GM18505 (cell line): Measurements from ENCODE around the gene TTLL4.

Experiments
- ATAC-seq: cut with Tn5 transposase; IDR thresholded peaks from one replicate; pipeline ENCODE4 v1.9.1; 2021; ENCODE audit not compliant: unreplicated experiment
- POLR2A ChIP-seq: IDR thresholded peaks from 4 replicates; pipeline ENCODE4 v1.6.1; 2011; ENCODE audit warnings: borderline replicate concordance; ENCODE audit not compliant: insufficient read depth, insufficient read length; ENCODE audit errors: extremely low read depth

TTLL4 gene

DNA sequence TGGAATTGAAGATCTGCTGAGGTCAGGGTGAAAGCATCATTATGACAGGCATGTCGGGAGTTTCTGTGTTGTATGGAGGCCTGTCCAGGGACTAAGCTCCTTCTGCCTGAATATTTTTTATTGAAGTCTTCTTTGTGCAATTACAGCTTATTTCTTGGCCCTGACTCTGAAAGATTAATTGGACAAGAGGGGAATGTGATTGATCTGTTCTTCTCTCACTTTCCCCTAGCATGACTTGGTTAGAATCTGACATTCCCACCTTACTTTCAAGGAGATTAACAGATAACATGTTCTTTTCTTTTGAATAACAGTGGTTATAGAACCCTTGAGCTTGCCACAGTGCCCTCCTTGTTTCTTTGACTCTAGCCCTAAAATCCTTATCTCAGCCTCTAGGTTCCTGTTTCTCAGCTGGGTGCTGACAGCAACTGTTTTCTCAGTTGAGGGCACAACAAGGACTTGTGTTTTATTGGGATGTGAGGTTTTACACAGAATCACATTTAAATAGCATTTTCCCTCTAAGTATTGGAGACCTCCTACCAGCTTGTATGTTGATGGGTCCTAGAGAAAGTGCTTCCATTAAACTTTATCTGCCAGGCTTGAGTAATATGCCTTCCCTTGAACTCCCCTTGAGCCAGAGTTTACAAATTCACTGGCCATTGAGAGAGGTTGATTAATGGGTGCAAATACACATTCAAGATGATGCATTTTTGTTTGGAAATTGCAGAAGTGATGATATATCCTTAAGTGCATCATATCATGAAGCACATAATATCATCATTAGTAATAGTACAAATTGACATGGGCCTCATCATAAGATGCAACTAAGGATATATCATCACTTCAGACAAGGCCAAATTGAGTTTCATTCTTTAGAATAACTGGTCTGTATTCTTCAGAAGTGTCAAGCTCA is 12.5 kb downstream of the TTLL4 start:
- no peak for ATAC-seq
- no peak for TF ChIP-seq POLR2A

DNA sequence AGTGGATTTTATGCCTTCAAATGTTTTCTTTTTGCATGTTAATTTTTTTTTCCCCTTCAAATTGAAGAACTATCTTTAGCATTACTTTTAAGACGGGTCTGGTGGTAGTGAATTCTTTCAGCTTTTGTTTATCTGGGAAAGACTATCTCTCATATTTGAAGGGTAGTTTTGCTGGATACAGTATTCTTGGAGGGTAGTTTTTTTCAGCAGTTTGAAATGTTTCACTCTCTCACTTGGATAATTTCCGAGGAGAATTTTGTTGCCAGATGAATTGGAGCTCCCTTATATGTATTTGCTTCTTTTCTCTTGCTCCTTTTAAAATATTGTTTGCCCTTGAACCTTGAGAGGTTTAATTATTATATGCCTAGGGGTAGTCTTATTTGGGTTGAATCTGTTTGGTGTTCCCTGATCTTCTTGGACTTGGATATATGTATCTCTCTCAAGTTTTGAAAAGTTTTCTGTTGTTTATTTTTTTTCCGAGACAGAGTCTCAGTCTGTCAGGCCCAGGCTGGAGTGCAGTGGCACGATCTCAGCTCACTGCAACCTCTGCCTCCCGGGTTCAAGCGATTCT is 15.5 kb downstream of the TTLL4 start:
- no peak for ATAC-seq
- TF ChIP-seq POLR2A = no peak

DNA sequence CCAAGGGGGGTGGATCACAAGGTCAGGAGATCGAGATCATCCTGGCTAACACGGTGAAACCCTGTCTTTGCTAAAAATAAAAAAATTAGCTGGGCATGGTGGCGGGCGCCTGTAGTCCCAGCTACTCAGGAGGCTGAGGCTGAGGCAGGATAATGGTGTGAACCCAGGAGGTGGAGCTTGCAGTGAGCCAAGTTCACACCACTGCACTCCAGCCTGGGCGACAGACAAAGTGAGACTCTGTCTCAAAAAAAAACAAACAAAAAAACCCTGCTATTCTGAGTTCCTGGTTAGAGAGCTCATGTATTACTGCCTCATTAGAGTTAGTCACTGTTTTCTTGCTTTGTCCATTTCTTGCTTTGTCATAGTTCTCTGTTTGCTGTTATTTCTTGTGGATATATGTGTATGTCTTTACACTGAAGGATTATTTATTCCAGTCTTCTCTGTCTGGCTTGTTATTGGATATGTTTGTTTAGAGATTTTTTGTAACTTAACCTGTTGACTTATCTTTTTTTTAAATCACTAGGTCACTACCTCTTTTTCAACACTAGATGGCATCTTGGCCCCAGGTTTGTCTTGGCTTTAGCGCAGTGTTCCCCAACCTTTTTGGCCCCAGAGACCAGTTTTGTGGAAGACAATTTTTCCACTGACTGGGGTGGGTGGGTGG is 17.0 kb downstream of the TTLL4 start:
- TF ChIP-seq POLR2A = no peak
- no peak for ATAC-seq

DNA sequence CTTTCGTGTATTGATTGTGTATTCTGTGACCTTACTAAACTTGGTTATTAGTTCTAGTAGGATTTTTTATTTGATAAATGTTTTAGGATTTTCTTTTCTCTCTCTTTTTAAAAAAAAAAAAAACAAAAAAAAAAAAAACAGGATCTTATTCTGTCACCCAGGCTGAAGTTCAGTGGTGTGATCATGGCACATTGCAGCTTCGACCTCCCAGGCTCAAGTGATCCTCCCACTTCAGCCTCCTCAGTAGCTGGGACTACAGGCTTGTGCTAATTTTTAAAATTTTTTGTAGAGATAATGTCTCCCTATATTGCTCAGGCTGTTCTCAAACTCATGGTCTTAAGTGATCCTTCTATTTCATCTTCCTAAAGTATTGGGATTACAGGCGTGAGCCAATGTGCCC is 19.0 kb downstream of the TTLL4 start:
- no peak for ATAC-seq

DNA sequence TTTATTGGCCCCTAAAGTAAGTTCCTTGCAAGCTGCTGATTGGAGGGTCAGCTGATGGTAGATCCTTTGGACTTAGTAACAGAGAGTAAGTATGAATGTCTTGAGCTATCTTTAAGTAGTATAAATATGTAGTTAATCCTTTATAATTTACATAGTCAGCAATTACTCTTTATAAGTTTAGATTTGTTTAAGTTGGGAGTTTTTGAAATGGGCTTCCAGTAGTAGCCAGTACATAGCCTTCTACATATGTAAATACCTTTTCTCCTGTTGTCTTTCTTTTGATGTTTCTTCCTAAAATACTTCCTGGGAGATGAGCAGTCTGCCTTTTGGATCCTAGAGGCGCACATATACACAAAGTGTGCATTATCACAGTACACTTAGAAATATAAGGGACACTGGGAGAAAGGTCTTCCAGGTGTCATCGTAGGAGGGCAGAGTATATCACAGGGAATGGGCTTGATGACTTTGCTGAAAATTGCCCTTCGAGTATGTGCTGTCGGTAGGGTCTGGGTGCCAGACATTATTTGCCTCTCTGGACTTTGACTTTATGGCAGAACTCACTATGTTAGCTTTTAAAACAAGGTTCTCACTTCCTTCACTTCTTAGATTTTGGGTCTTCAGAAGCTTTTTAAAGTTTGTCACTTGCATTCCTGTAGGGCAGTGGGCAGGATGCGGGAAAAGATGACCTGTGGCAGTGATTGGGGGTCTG is 21.6 kb downstream of the TTLL4 start:
- no peak for ATAC-seq
- TF ChIP-seq POLR2A = no peak

More for the DNA sequence above, 19.0 kb downstream of the TTLL4 start:
- no peak for TF ChIP-seq POLR2A

DNA sequence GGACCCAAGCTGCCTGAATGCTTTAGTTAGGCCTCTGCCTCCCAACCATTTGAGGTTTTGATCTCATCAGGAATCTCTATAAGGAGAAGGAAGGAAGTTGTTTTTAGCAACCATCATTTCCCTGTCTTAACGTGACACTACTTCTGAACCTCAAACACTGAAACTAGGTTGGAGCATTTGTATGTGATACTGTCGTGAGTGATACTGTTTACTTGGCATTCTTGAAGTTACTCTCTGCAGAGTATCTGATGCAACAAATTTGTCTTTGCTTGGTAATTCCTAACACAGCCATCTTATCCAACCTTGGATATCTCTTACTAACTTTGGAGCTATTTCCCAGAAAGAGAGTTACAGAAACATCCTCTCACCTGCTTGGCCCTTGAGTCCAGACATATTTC is 22.1 kb downstream of the TTLL4 start:
- TF ChIP-seq POLR2A = no peak
- no peak for ATAC-seq

DNA sequence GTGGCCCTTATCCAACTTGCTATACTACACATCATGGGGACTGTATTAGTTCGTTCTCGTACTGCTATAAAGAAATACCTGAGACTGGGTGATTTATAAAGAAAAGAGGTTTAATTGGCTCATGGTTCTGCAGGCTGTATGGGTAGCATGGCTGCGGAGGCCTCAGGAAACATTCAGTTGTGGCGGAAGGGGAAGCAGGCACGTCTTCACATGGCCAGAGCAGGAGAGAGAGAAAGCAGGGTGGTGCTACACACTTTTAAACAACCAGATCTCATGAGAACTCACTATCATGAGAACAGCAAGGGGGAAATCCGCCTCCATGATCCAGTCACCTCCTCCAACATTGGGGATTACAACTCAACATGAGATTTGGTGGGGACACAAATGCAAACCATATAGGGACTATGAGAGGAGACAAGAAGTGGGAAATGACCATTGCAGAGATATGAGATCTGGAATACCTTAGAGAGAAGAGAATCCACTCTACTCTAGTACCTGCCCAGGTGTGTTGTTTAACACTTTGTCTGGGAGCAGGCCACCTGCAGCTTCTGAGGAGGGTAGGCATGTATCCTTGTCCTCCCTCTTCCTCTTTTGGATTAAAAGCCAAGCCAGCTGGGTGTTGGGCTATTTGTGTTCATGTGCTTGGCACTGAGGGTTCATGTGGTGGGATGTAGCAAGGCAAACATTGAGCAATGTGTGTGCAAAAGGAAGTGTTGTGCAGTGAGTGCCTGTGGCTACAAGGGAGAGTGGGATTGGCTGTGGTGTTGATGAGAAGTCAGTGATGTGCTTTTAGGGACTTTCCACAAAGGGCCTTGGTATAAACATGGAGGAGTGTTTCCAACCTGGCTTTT is 22.8 kb downstream of the TTLL4 start:
- no peak for TF ChIP-seq POLR2A
- no peak for ATAC-seq

DNA sequence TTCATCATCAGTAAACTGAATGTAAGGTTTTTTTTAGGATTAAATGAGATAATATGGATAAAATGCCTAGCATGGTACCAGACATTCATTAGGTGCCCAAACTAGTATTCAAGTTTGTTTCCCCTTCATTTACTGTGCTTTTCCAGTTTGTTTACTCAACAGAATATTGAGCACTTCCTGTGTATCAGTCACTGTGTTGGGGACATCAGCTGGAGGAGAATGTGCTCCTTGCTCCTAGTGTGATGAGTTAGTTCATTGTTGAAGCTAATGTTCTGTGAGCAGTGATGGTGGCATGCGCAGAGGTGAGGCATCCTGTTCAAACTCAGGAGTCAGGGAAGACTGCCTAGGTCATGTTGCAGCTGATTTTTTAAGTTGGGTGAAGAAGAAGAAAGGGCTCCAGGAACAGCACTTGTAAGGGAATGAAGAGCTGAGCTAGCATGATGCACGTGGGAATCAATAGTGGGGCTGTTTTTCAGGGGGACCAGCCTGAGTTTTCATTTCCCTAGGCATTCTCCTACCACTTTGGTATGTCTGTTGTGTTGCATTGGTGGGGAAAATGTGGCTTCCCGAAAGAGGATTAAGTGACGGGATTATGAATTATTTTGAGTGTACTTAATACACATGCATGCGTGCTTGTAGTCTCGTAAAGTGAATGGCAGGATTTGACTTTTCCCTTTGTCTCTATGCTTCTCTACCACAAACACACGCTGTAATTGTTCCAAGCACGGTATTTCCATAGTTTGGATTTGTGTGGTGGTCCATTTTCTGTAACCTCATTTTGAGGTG is 23.7 kb downstream of the TTLL4 start:
- no peak for TF ChIP-seq POLR2A
- no peak for ATAC-seq

DNA sequence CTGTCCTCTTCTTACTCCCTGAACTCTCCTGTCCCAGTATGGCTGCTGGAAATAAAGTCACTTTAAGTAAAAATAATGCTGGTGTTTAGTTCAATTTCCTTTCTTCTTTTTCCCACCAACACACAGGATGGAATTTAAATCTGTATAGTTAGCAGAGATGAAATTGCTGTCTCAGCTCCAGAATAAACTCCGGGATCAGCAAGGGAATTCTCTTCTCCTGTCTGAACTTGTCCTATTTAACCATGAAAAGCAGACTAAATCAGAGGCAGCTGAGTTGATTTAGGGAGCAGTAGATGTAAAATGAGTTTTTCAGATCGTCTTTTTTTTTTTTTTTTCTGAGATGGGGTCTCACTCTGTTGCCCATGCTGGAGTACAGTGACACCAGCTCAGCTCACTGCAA is 25.9 kb downstream of the TTLL4 start:
- TF ChIP-seq POLR2A = no peak
- no peak for ATAC-seq

DNA sequence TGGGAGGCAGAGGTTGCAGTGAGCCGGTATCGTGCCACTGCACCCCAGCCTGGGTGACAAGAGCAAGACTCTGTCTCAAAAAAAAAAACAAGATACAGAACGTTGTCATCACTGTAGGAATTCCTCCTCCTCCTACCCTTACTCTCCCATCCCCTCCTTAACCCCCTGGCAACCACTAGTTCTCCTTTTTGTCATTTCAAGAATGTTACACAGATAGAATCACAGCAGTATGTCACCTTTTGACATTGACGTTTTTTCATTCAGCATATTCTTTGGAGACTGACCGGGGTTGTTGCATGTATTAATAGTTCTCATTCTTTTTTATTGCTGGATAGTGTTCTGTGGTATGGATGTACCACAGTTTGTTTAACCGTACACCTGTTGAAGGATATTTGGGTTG is 32.4 kb downstream of the TTLL4 start:
- TF ChIP-seq POLR2A = no peak
- no peak for ATAC-seq

DNA sequence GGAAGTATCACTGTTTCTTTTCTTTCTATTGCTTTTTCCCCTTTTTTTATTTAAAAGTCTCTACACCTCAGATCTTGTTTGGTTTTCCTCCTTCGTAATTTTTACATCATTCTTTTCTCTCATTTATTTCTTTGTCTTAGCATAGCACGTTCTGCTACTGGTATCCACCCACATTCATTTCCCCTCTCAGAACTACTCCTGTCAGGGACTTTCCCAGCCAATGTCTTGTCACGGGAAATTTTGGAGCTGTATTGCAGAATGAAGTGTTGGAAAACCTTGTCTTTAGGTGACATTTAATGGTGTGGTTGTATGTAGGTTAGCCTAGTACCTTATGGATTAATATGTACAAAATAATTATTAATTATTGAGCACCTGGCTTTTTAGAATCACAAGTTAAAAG is 34.0 kb downstream of the TTLL4 start:
- no peak for ATAC-seq
- no peak for TF ChIP-seq POLR2A

DNA sequence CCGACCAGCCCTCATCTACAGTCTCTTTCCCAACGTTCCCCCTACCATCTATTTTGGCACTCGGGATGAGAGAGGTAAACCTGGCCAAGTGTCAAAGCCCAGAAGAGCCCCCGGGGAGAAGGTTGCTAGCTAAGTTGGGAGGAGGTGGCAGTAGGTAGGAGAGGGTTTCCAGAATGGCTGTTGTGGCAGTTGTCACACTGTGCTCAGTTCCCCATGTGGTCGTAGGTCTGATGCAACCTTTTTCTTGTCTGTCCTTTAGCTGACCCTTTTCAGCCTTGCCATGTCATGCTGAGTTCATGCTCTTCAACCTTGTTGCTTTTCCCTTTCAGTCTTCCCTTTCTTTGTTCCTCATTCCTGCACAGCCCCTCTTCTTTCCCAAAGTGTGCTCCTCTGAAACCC is 34.5 kb downstream of the TTLL4 start:
- no peak for ATAC-seq
- no peak for TF ChIP-seq POLR2A

DNA sequence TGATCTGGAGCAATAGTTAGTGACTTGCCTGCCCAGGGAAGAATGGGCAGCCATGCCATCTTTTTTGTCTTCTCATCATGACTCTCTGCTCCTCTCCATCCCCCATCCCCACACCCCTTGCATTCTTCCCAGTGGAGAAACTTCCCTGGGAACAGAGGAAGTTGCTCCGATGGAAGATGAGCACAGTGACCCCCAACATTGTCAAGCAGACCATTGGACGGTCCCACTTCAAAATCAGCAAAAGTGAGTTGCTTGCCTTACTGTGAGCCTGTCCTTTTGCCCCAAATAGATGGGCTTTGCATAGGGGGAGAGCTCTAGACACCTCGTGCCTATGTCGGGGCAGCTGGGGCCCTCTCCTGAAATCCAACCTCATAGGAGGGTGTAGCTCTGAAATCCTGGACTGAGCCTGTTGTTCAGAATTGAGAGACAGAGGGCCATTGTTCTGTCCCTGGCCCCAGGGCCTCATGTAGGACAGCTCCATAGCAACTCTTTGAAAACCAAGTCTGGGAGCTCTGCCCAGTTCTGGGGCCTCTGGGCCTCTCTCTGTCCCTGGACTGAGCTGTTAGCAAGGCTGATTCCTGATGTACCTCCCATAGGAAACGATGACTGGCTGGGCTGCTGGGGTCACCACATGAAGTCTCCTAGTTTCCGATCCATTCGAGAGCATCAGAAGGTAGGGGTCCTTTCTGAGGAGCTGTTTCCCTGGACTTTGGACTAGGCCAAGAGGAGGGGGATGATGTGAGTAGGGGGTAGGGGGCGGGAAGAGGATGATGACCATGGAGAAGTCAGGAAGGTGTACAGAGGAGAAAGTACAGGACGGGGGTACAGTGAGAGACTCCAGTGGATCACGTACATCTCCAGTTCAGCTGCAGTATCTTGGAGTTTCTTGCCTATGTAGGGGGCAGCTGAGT is 35.2 kb downstream of the TTLL4 start:
- no peak for ATAC-seq
- no peak for TF ChIP-seq POLR2A
